SK-N-SH (cell line): ENCODE measurements around the gene IFT122. TPM values are rescaled to one million over a fixed set of nuclear protein-coding genes. Genes with fewer than 3 reads are reported as not detected.

Experiments used
- CTCF ChIA-PET: fragments of 300-600, 350-600 bp; formaldehyde crosslinking; extraction: SDS; loops from one replicate; lab custom pipeline; 2021; lab: Yijun Ruan, JAX
- POLR2A ChIA-PET: fragments of 350-600 bp; sonication (Branson Sonifier 250); formaldehyde crosslinking; extraction: SDS; loops from one replicate; lab custom pipeline; 2020; ENCODE audit warnings: antibody characterized with exemption, inconsistent platforms; lab: Yijun Ruan, JAX
- DNase-seq: peaks from one replicate; pipeline ENCODE4 v3.0.0; 2012
- H2AFZ ChIP-seq: fragments of 200-600 bp; sonication (generic); 2 replicates; pipeline ENCODE4 v1.8.1; 2016; ENCODE audit warnings: antibody characterized with exemption, mild to moderate bottlenecking, low read depth
- H3F3A ChIP-seq: fragments of 200-600 bp; sonication (generic); replicated peaks from 2 replicates; pipeline ENCODE3; 2016; ENCODE audit warnings: antibody characterized with exemption, mild to moderate bottlenecking; ENCODE audit not compliant: insufficient read depth
- H3K27ac ChIP-seq, 2 experiments: fragments of 200-500 bp in 1 of 2; fragments of 200-600 bp in 1 of 2; sonication (Bioruptor generic) in 1 of 2; sonication (generic), shearing (Covaris generic) in 1 of 2; 2 replicates each; pipeline versions ENCODE4 v1.5.1 to v1.6.1; 2014 to 2016; ENCODE audit warnings: low read depth in 2 of 2, inconsistent platforms in 1 of 2, low read length in 1 of 2, mild to moderate bottlenecking in 1 of 2, mixed read lengths in 1 of 2
- H3K27me3 ChIP-seq: fragments of 200-600 bp; sonication (generic), shearing (Covaris generic); 2 replicates; pipeline ENCODE4 v1.6.1; 2016; ENCODE audit warnings: mixed run types; ENCODE audit not compliant: insufficient read depth
- H3K36me3 ChIP-seq, 2 experiments: fragments of 200-500 bp in 1 of 2; fragments of 200-600 bp in 1 of 2; sonication (Bioruptor generic) in 1 of 2; sonication (generic) in 1 of 2; replicated peaks in 1 of 2; 2 replicates each; pipeline versions ENCODE3 to v1.5.1; 2014 to 2016; ENCODE audit warnings: low read length in 1 of 2, mild to moderate bottlenecking in 1 of 2; ENCODE audit not compliant: insufficient read depth in 2 of 2, control insufficient read depth in 1 of 2
- H3K4me1 ChIP-seq, 2 experiments: fragments of 200-500 bp in 1 of 2; fragments of 200-600 bp in 1 of 2; sonication (Bioruptor generic) in 1 of 2; sonication (generic), shearing (Covaris generic) in 1 of 2; 2 replicates each; pipeline versions ENCODE4 v1.5.1 to v1.6.1; 2014 to 2016; ENCODE audit warnings: low read depth in 1 of 2, low read length in 1 of 2, mixed run types in 1 of 2; ENCODE audit not compliant: insufficient read depth in 2 of 2, control insufficient read depth in 1 of 2
- H3K4me2 ChIP-seq: fragments of 200-600 bp; sonication (generic), shearing (Covaris generic); 2 replicates; pipeline ENCODE4 v1.6.1; 2017; ENCODE audit warnings: mixed run types
- H3K4me3 ChIP-seq, 2 experiments: fragments of 200-500 bp in 1 of 2; fragments of 200-600 bp in 1 of 2; sonication (Bioruptor generic) in 1 of 2; sonication (generic), shearing (Covaris generic) in 1 of 2; 2 replicates each; pipeline versions ENCODE4 v1.5.1 to v1.8.1; 2014 to 2016; ENCODE audit warnings: low read depth in 2 of 2, inconsistent platforms in 1 of 2, low read length in 1 of 2, mild to moderate bottlenecking in 1 of 2, mixed read lengths in 1 of 2, moderate library complexity in 1 of 2
- H3K79me2 ChIP-seq: fragments of 200-600 bp; sonication (generic); 2 replicates; pipeline ENCODE4 v1.8.1; 2017; ENCODE audit warnings: mild to moderate bottlenecking; ENCODE audit not compliant: insufficient read depth
- H3K9ac ChIP-seq: fragments of 200-600 bp; sonication (generic); 2 replicates; pipeline ENCODE4 v1.6.1; 2017; ENCODE audit warnings: mixed run types
- H3K9me2 ChIP-seq: fragments of 200-600 bp; sonication (generic); 2 replicates; pipeline ENCODE4 v1.6.1; 2017; ENCODE audit warnings: mixed run types
- H3K9me3 ChIP-seq: fragments of 200-600 bp; sonication (generic); 2 replicates; pipeline ENCODE4 v1.6.1; 2017; ENCODE audit warnings: mixed run types, mild to moderate bottlenecking, moderate library complexity
- H4K20me1 ChIP-seq: fragments of 200-600 bp; sonication (generic); 2 replicates; pipeline ENCODE4 v1.6.1; 2017; ENCODE audit warnings: mild to moderate bottlenecking, mixed run types; ENCODE audit not compliant: insufficient read depth
- CHD2 ChIP-seq: fragments of 150-350 bp; IDR thresholded peaks from 2 replicates; pipeline ENCODE4 v1.6.1; 2018; ENCODE audit warnings: low read length; ENCODE audit not compliant: partially characterized antibody
- GABPA ChIP-seq: IDR thresholded peaks from 2 replicates; pipeline ENCODE4 v1.4.0; 2012; ENCODE audit warnings: low read depth, mild to moderate bottlenecking
- MEF2A ChIP-seq: IDR thresholded peaks from 2 replicates; pipeline ENCODE4 v1.4.0; 2012; ENCODE audit warnings: low read depth, borderline replicate concordance
- MXI1 ChIP-seq: IDR thresholded peaks from 2 replicates; pipeline ENCODE4 v1.6.1; 2012; ENCODE audit warnings: mild to moderate bottlenecking, low read depth, low read length, improper control_type of control experiment
- NFIC ChIP-seq: IDR thresholded peaks from 2 replicates; pipeline ENCODE4 v1.4.0; 2012; ENCODE audit warnings: borderline replicate concordance
- POLR2AphosphoS5 ChIP-seq: IDR thresholded peaks from 2 replicates; pipeline ENCODE4 v1.6.1; 2012; ENCODE audit warnings: low read depth, low read length
- RCOR1 ChIP-seq: fragments of 150-350 bp; IDR thresholded peaks from 2 replicates; pipeline ENCODE4 v1.6.1; 2017; ENCODE audit warnings: antibody characterized with exemption, low read length
- TEAD4 ChIP-seq: IDR thresholded peaks from 2 replicates; pipeline ENCODE4 v1.4.0; 2012; ENCODE audit warnings: mild to moderate bottlenecking, borderline replicate concordance; ENCODE audit not compliant: insufficient read depth
- WGBS: methylation state at CpG from one replicate; pipeline ENCODE4 v1.1.6; 2017; ENCODE audit warnings: low lambda C conversion rate; 5-methylcytosine and 5-hydroxymethylcytosine counted together
- polyA plus RNA-seq, 3 experiments: library from polyadenylated mRNA; depleted of rRNA; stranded (reverse); fragments of >200 nt; gene quantifications; 2 replicates each; pipeline ENCODE4 v1.2.3, GENCODE V29; 2012
- TF ChIP-seq, protein P1 (sequence below): IDR thresholded peaks from 2 replicates; pipeline ENCODE4 v1.6.1; 2012; ENCODE audit warnings: mild to moderate bottlenecking, low read depth, low read length, moderate library complexity
- TF ChIP-seq, protein P2 (sequence below): IDR thresholded peaks from 2 replicates; pipeline ENCODE4; 2012
- TF ChIP-seq, protein P3 (sequence below): fragments of 200-600 bp; sonication (generic); IDR thresholded peaks from 2 replicates; pipeline ENCODE4 v1.6.1; 2017; ENCODE audit warnings: antibody characterized with exemption, mild to moderate bottlenecking, moderate library complexity

The IFT122 gene
- polyA plus RNA-seq, 1 of the 3 experiments (the other 2 are of a cell fraction) = 20.1 TPM

DNA sequence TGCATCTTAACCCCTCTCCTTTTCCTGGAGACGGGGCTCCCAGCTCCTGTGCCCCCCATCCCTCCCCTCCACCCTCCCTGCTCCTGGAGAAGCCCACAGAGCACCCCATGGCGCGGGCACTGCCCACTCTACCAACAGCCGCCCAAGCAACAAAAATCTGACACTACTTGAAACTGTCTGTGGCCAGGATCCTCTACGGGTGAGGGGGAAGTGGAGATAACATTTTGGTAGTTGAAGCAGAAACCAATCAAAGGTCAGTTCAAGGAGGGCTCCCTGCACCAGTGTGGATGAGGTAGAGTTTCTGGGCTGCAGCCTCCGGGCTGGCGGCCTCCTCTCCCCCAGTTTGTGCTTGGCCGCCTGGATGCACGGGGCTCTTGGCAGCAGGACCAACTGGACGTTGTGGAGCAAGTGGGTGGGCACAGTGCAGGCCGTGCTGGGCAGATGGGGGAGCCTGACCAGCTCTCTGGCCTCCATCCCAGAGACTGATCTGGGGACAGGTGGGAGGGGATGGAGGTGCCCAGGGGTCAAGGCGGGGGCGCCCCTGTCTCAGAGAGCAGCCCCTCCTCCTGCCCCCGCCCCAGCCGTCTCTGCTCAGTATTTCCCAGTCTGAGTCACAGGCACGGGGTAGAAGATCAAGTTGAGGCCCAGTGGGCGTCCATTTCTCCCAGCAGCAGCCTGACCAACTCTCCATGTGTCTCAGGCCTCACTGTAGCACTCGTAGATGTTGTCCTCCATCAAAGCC is 115.8 kb downstream of the IFT122 start (continued):
- TF ChIP-seq, protein P1, sequence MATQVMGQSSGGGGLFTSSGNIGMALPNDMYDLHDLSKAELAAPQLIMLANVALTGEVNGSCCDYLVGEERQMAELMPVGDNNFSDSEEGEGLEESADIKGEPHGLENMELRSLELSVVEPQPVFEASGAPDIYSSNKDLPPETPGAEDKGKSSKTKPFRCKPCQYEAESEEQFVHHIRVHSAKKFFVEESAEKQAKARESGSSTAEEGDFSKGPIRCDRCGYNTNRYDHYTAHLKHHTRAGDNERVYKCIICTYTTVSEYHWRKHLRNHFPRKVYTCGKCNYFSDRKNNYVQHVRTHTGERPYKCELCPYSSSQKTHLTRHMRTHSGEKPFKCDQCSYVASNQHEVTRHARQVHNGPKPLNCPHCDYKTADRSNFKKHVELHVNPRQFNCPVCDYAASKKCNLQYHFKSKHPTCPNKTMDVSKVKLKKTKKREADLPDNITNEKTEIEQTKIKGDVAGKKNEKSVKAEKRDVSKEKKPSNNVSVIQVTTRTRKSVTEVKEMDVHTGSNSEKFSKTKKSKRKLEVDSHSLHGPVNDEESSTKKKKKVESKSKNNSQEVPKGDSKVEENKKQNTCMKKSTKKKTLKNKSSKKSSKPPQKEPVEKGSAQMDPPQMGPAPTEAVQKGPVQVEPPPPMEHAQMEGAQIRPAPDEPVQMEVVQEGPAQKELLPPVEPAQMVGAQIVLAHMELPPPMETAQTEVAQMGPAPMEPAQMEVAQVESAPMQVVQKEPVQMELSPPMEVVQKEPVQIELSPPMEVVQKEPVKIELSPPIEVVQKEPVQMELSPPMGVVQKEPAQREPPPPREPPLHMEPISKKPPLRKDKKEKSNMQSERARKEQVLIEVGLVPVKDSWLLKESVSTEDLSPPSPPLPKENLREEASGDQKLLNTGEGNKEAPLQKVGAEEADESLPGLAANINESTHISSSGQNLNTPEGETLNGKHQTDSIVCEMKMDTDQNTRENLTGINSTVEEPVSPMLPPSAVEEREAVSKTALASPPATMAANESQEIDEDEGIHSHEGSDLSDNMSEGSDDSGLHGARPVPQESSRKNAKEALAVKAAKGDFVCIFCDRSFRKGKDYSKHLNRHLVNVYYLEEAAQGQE = no peak
- TF ChIP-seq GABPA = no peak
- TF ChIP-seq, protein P2, sequence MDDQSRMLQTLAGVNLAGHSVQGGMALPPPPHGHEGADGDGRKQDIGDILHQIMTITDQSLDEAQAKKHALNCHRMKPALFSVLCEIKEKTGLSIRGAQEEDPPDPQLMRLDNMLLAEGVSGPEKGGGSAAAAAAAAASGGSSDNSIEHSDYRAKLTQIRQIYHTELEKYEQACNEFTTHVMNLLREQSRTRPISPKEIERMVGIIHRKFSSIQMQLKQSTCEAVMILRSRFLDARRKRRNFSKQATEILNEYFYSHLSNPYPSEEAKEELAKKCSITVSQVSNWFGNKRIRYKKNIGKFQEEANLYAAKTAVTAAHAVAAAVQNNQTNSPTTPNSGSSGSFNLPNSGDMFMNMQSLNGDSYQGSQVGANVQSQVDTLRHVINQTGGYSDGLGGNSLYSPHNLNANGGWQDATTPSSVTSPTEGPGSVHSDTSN = no peak
- TF ChIP-seq POLR2AphosphoS5 = no peak
- TF ChIP-seq, all 33 proteins: peak for 0

DNA sequence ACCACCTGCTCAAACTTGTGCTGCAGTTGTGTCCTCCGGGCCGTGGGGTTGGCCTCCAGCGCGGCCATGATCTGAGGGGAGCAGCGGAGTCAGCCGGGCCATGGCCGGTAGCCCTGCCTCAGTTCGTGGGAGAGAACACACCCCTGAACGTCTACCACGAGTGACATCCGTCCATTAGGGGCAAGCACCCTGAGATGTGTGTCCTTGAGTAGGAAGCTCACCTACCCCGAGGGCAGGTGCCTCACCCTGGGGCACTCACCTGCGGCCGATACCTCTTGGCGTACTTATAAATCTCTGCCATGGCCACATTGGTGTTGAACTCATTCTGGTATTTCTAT is 116.3 kb downstream of the IFT122 start:
- H2AFZ ChIP-seq = no peak overlapping the region
- H3K9me3 ChIP-seq = no peaks in the 10 kb centered on the region
- DNase-seq = no peak
- H3K27me3 ChIP-seq = no peaks in the 10 kb centered on the region
- ChIA-PET POLR2A (no interaction called here), CTCF (interaction anchor here (1.4 kb wide), 1 partner anchor 10 kb away, joined by 6 read pairs; no protein-coding TSS in a partner anchor)
- H3K4me2 ChIP-seq = no peak overlapping the region
- no peak overlapping the region for H3K4me3 ChIP-seq
- H3K79me2 ChIP-seq = no peaks in the 10 kb centered on the region
- H3K27ac ChIP-seq = no peak overlapping the region
- H3K4me1 ChIP-seq = peaks cover 34 to 66% of the 10 kb centered on the region in 2 experiments
- H4K20me1 ChIP-seq = no peaks in the 10 kb centered on the region
- no peak overlapping the region for H3K9ac ChIP-seq
- WGBS = 94% methylated on average over 4 of the region's 15 CpGs
- TF ChIP-seq NFIC = no peak
- no peak for TF ChIP-seq CHD2
- TF ChIP-seq, protein P3, sequence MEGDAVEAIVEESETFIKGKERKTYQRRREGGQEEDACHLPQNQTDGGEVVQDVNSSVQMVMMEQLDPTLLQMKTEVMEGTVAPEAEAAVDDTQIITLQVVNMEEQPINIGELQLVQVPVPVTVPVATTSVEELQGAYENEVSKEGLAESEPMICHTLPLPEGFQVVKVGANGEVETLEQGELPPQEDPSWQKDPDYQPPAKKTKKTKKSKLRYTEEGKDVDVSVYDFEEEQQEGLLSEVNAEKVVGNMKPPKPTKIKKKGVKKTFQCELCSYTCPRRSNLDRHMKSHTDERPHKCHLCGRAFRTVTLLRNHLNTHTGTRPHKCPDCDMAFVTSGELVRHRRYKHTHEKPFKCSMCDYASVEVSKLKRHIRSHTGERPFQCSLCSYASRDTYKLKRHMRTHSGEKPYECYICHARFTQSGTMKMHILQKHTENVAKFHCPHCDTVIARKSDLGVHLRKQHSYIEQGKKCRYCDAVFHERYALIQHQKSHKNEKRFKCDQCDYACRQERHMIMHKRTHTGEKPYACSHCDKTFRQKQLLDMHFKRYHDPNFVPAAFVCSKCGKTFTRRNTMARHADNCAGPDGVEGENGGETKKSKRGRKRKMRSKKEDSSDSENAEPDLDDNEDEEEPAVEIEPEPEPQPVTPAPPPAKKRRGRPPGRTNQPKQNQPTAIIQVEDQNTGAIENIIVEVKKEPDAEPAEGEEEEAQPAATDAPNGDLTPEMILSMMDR = no peak
- no peak for TF ChIP-seq MEF2A
- TF ChIP-seq TEAD4 = no peak
- no peak for TF ChIP-seq MXI1
- TF ChIP-seq, protein P1 = no peak
- no peak for TF ChIP-seq RCOR1
- H3F3A ChIP-seq = peaks cover 13% of the 10 kb centered on the region
- H3K9me2 ChIP-seq = no peaks in the 10 kb centered on the region
- no peaks in the 10 kb centered on the region for H3K36me3 ChIP-seq
